KMS-11 (cell line): ENCODE results near the gene ST14.

Experiments used
- H2AFZ ChIP-seq: fragments of 200-600 bp; sonication (generic); 2 replicates; pipeline ENCODE4 v1.6.1; 2016; ENCODE audit warnings: antibody characterized with exemption, mixed run types, low read depth
- H3K27ac ChIP-seq: fragments of 200-600 bp; sonication (generic); 2 replicates; pipeline ENCODE4 v1.6.1; 2016; ENCODE audit warnings: mild to moderate bottlenecking, mixed run types
- H3K27me3 ChIP-seq: fragments of 200-600 bp; sonication (generic); 2 replicates; pipeline ENCODE4 v1.6.1; 2017; ENCODE audit warnings: mild to moderate bottlenecking, low read depth, mixed run types, moderate library complexity; ENCODE audit not compliant: insufficient read depth
- H3K36me3 ChIP-seq: fragments of 200-600 bp; sonication (generic); 2 replicates; pipeline ENCODE4 v1.6.1; 2017; ENCODE audit warnings: mild to moderate bottlenecking, mixed run types; ENCODE audit not compliant: insufficient read depth
- H3K4me1 ChIP-seq: fragments of 200-600 bp; sonication (generic); 2 replicates; pipeline ENCODE4 v1.6.1; 2016; ENCODE audit warnings: mild to moderate bottlenecking, low read depth, mixed run types; ENCODE audit not compliant: poor library complexity, severe bottlenecking
- H3K4me2 ChIP-seq: fragments of 200-600 bp; sonication (generic); 2 replicates; pipeline ENCODE4 v1.7.0; 2016; ENCODE audit warnings: mild to moderate bottlenecking, mixed run types
- H3K4me3 ChIP-seq: fragments of 200-600 bp; sonication (generic); IDR thresholded peaks from 2 replicates; pipeline ENCODE4 v1.6.1; 2017; ENCODE audit warnings: low read depth, low read length, mixed read lengths; ENCODE audit not compliant: insufficient read depth
- H3K79me2 ChIP-seq: fragments of 200-600 bp; sonication (generic); 2 replicates; pipeline ENCODE4 v1.6.1; 2016; ENCODE audit warnings: low read depth, mixed run types; ENCODE audit not compliant: insufficient read depth
- H3K9ac ChIP-seq: fragments of 200-600 bp; sonication (generic); 2 replicates; pipeline ENCODE4 v1.6.1; 2016; ENCODE audit warnings: mild to moderate bottlenecking, mixed run types
- H4K20me1 ChIP-seq: fragments of 200-600 bp; sonication (generic); 2 replicates; pipeline ENCODE4 v1.6.1; 2016; ENCODE audit warnings: mild to moderate bottlenecking, mixed run types; ENCODE audit not compliant: insufficient read depth
- TF ChIP-seq, protein P1 (sequence below): fragments of 200-600 bp; sonication (generic); conservative IDR thresholded peaks from 2 replicates; pipeline ENCODE4 v1.6.1; 2017; ENCODE audit warnings: low read depth, mild to moderate bottlenecking, antibody characterized with exemption, low read length, moderate library complexity, mixed read lengths

ST14 gene

DNA sequence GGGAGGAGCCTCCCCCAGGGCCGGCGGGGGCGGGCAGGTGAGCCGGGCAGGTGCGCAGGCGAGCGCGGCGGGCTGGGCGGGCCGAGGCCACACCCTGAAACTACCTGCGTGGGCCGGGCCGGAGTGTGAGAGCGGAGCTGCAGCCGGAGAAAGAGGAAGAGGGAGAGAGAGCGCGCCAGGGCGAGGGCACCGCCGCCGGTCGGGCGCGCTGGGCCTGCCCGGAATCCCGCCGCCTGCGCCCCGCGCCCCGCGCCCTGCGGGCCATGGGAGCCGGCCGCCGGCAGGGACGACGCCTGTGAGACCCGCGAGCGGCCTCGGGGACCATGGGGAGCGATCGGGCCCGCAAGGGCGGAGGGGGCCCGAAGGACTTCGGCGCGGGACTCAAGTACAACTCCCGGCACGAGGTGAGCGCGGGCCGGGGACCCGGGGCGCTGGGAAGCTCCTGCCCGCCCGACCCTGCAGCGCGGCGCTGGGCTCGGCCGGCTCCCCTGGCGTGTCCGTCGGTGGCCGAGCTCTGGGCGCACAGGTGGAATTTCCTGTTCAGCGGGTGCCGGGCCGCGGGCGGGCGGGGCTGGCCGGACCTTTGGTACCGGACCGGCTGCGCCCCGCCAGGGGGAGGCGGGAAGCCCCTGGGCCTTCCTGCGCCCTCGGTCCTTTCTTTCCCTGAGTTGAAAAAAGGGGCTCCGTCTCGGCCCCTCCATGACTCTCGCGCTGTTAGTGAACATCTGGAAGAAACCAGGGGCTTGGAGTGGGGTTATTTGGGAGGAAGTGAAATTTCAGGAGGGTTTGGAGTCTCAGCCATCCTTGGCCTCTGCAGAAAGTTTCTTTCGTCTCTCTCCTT, at the start of gene ST14:
Gene ST14, plus strand, starts transcription at position 126 of the 841 bp plus-strand sequence. Its CDS starts 198 bp downstream, at position 324.
- peak within 1 kb of the TSS; percentile 99 for H3K27ac ChIP-seq
- H3K79me2 ChIP-seq: peaks cover 44% of the 10 kb centered on the region
- H3K27me3 ChIP-seq: peaks cover 4% of the 10 kb centered on the region; the same call in 1 of the 2 replicates
- TF ChIP-seq, protein P1, sequence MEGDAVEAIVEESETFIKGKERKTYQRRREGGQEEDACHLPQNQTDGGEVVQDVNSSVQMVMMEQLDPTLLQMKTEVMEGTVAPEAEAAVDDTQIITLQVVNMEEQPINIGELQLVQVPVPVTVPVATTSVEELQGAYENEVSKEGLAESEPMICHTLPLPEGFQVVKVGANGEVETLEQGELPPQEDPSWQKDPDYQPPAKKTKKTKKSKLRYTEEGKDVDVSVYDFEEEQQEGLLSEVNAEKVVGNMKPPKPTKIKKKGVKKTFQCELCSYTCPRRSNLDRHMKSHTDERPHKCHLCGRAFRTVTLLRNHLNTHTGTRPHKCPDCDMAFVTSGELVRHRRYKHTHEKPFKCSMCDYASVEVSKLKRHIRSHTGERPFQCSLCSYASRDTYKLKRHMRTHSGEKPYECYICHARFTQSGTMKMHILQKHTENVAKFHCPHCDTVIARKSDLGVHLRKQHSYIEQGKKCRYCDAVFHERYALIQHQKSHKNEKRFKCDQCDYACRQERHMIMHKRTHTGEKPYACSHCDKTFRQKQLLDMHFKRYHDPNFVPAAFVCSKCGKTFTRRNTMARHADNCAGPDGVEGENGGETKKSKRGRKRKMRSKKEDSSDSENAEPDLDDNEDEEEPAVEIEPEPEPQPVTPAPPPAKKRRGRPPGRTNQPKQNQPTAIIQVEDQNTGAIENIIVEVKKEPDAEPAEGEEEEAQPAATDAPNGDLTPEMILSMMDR: no peak
- peaks cover 32% of the 10 kb centered on the region for H3K4me1 ChIP-seq
- H3K4me3 ChIP-seq: no peak within 1 kb of the TSS
- H4K20me1 ChIP-seq: no peaks in the 10 kb centered on the region
- peak within 1 kb of the TSS; percentile 31 for H2AFZ ChIP-seq
- peak within 1 kb of the TSS; percentile 84 for H3K9ac ChIP-seq
- H3K4me2 ChIP-seq: peak within 1 kb of the TSS; percentile 78
- no peaks in the 10 kb centered on the region for H3K36me3 ChIP-seq

DNA sequence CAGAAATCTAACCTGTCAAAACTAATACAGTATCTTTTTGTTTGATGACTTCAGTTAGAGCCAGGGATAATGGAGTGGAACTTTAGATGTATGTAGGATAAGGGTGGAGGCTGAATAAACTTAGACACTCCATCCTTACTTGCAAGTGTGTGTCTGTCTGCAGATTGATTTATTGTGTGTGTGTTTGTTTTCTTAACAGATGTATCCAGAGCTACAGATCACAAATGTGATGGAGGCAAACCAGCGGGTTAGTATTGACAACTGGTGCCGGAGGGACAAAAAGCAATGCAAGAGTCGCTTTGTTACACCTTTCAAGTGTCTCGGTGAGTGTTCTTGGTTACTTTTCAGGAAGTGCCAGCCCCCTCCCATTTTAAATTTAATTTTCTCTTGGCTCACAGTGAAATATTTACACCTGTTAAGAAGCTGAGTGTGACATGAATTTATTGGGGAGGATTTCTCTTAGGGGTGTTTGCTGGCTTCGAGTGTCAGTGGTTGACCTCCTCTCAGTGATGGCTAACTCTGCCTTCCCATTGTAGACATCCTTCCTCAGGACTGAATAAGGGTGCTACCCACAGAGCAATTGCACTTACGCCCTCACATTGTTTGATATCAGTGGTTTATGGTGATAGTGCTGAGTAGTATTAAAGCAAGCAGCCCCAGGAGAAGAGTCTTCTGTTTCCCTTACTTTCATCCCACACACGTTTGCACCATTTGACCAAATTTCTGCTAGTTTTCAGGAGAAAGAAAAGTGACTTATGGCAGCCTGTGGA, 49.1 kb upstream of the ST14 start:
- no peaks in the 10 kb centered on the region for H3K36me3 ChIP-seq

DNA sequence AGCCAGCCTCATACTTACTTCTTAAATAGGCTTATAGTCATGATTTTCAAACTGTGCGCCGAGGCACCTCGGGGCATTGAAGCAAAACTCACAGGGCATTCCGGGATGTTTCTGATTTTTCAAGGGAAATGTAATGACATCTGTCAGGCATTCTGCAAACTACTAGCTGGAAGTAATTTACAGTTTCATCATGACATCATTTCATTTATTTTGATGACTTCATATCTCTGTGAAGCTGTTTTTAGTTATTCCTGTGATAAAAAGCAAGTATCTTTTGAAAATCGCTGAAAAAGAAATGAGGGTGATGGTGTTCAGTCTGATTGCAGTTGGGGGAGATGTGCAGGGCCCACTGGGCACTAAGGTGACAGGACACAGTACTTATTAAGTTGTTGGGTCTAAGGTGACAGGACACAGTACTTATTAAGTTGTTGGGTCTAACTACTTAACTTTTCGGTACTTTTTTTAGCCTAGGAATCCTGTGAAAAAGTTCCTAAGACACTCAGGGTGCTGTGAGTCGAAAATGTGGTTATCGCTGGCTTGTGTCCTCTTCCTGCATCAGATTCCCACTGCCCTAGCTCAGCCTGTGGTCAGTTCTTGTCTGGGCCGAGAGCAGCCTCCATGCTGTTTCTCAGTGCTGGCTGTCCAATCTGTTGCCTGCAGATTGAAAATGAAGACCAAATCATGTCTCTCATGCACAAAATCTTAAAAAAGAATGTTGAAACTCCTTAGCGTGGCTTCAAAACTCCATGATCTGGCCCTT, 47.3 kb upstream of the ST14 start:
- Histone ChIP-seq H3K79me2 (no peaks in the 10 kb centered on the region), H3K36me3 (no peaks in the 10 kb centered on the region)

More for the DNA sequence above, 49.1 kb upstream of the ST14 start:
- Histone ChIP-seq H4K20me1 (no peaks in the 10 kb centered on the region), H3K9ac (no peak overlapping the region), H3K27ac (no peak overlapping the region), H3K4me3 (no peak overlapping the region), H2AFZ (no peak overlapping the region), H3K27me3 (no peaks in the 10 kb centered on the region), H3K79me2 (no peaks in the 10 kb centered on the region), H3K4me1 (no peaks in the 10 kb centered on the region), H3K4me2 (no peak overlapping the region)
- TF ChIP-seq, protein P1: no peak

DNA sequence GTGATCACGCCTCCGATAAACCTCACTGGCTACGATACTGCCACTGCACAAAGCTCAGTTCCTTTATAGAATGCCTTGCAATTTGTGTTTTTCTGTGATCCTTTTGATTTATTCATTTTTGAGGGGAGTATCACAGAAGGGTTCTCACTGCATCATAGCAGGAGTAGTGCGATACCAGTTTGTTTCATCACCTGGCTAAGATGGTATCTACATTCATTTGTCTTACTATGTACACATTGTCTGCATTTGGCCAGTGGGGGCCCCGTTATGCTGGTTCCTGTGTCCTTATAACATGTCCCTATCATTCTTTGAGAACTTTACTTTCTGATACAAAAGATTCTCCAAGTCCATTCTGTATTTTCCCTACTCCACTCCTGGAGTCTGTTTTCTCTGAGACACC, 45.3 kb upstream of the ST14 start:
- Histone ChIP-seq H3K27me3 (no peaks in the 10 kb centered on the region), H3K36me3 (no peaks in the 10 kb centered on the region), H3K27ac (no peak overlapping the region), H3K4me2 (no peak overlapping the region), H3K4me3 (no peak overlapping the region), H3K4me1 (peaks cover 25% of the 10 kb centered on the region), H2AFZ (no peak overlapping the region), H3K79me2 (no peaks in the 10 kb centered on the region), H4K20me1 (no peaks in the 10 kb centered on the region), H3K9ac (no peak overlapping the region)
- TF ChIP-seq, protein P1: no peak

More for the DNA sequence above, 47.3 kb upstream of the ST14 start:
- H3K4me1 ChIP-seq: peaks cover 5% of the 10 kb centered on the region
- H2AFZ ChIP-seq: no peak overlapping the region
- no peak overlapping the region for H3K4me2 ChIP-seq
- no peak overlapping the region for H3K27ac ChIP-seq
- no peak overlapping the region for H3K4me3 ChIP-seq
- TF ChIP-seq, protein P1: no peak
- no peak overlapping the region for H3K9ac ChIP-seq
- H4K20me1 ChIP-seq: no peaks in the 10 kb centered on the region
- no peaks in the 10 kb centered on the region for H3K27me3 ChIP-seq
